Right lobe of liver (tissue), 6 donors: Measurements from ENCODE around the gene SLC4A4. TPM values are rescaled to one million over a fixed set of nuclear protein-coding genes. Genes with fewer than 3 reads are reported as not detected.

Source experiments
- ATAC-seq, 4 donors: fragments of 200-7000 bp; cut with Tn5 transposase; one replicate each; pipeline ENCODE4 v1.9.1; 2020; ENCODE audit warnings: mild to moderate bottlenecking in 4 of 4, moderate library complexity in 4 of 4
- DNase-seq, 3 donors: peaks; one replicate each; pipeline ENCODE4 v3.0.0-alpha.2; 2020
- H3K27ac ChIP-seq, 3 donors: fragments of 200-600 bp; one replicate each; pipeline ENCODE4 v1.8.0; 2022
- H3K27me3 ChIP-seq, 2 donors: fragments of 200-600 bp; one replicate each; pipeline ENCODE4 v1.8.0; 2022
- H3K36me3 ChIP-seq, 4 donors: fragments of 200-600 bp; sonication (generic) in 1 of 4; one replicate each; pipeline versions ENCODE4 v1.5.1 to v1.8.0; 2017 to 2022; ENCODE audit warnings: control low read depth in 1 of 4
- H3K4me1 ChIP-seq, 4 donors: fragments of 200-600 bp; sonication (generic) in 1 of 4; one replicate each; pipeline versions ENCODE4 v1.5.1 to v1.8.0; 2017 to 2022; ENCODE audit warnings: control low read depth in 1 of 4
- H3K4me3 ChIP-seq, 3 donors: fragments of 200-600 bp; one replicate each; pipeline ENCODE4 v1.8.0; 2022
- H3K9me3 ChIP-seq, 4 donors: fragments of 200-600 bp; sonication (generic) in 1 of 4; one replicate each; pipeline versions ENCODE4 v1.5.1 to v1.8.0; 2017 to 2022; ENCODE audit warnings: control low read depth in 1 of 4
- POLR2A ChIP-seq: fragments of 450-650 bp; IDR thresholded peaks from one replicate; pipeline ENCODE4 v1.6.1; 2017; ENCODE audit warnings: antibody characterized with exemption, mild to moderate bottlenecking
- WGBS: methylation state at CpG from one replicate; pipeline ENCODE4 v1.1.6; 2018; ENCODE audit warnings: low coverage, low lambda C conversion rate; ENCODE audit not compliant: insufficient coverage; ENCODE audit errors: missing lambda C conversion rate; 5-methylcytosine and 5-hydroxymethylcytosine counted together
- intact Hi-C, 2 donors: fragments of 100-400 bp; cut with DNase I; formaldehyde crosslinking; loops; one replicate each; pipeline versions ENCODE4 v1.11.2 to v1.14.1; 2022
- total RNA-seq, 6 experiments: library from RNA; depleted of rRNA in 2 of 6; stranded (reverse); fragments of >200 nt in 2 of 6; fragmentation: NEBNext Ultra II Directional in 3 of 6; extraction: Animal tissue kit (Norgen Biotek cat#: 25700) in 3 of 6; gene quantifications; one replicate each; pipeline versions ENCODE4 v1.1.0 to v1.2.4, GENCODE V29; 2016 to 2023
- TF ChIP-seq, protein P1 (sequence below), 4 donors: fragments of 200-600 bp in 3 of 4; fragments of 450-650 bp in 1 of 4; IDR thresholded peaks; one replicate each; pipeline versions ENCODE4 v1.5.1 to v1.8.0; 2016 to 2022; ENCODE audit warnings: antibody characterized with exemption in 4 of 4, mild to moderate bottlenecking in 2 of 4
- donor health status: DM: no; HTN: yes; CAD: no.
- donor health status: DM: no; HTN: no; CAD: no.
- donor health status: DM: no; HTN: no; CAD: no.
- donor health status: DM: no; HTN: yes; CAD: no.
- donor health status: DM: no; HTN: yes; CAD: no.

SLC4A4 gene
- total RNA-seq, 6 experiments from 2014 or later = 16.5 to 28.7 (median 24.4) TPM

DNA sequence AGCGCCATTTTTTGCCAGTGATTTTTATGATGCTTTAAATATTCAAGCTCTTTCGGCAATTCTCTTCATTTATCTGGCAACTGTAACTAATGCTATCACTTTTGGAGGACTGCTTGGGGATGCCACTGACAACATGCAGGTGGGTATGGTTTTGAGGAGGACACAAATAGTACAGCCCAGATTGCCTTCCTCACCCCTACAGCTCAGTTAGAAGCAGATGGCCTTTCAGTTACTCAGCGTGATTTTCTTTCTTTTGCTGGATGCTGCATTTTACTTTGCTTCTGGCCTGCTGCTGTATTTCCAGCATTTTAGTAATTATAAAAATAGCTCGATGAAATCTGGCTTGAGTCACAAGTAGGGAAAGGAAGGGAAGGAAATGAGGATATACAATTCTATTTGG, 114.7 kb downstream of the SLC4A4 start:
- TF ChIP-seq POLR2A = no peak
- TF ChIP-seq, protein P1, sequence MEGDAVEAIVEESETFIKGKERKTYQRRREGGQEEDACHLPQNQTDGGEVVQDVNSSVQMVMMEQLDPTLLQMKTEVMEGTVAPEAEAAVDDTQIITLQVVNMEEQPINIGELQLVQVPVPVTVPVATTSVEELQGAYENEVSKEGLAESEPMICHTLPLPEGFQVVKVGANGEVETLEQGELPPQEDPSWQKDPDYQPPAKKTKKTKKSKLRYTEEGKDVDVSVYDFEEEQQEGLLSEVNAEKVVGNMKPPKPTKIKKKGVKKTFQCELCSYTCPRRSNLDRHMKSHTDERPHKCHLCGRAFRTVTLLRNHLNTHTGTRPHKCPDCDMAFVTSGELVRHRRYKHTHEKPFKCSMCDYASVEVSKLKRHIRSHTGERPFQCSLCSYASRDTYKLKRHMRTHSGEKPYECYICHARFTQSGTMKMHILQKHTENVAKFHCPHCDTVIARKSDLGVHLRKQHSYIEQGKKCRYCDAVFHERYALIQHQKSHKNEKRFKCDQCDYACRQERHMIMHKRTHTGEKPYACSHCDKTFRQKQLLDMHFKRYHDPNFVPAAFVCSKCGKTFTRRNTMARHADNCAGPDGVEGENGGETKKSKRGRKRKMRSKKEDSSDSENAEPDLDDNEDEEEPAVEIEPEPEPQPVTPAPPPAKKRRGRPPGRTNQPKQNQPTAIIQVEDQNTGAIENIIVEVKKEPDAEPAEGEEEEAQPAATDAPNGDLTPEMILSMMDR (IDR thresholded peaks at IDR 0.05) = no peak
- intact Hi-C loops = no loop called here
- Histone ChIP-seq H3K4me3 (no peak overlapping the region), H3K27me3 (no peaks in the 10 kb centered on the region), H3K9me3 (no peaks in the 10 kb centered on the region), H3K4me1 (no peaks in the 10 kb centered on the region), H3K27ac (no peak overlapping the region), H3K36me3 (peaks cover 0 to 5% (median 0%) of the 10 kb centered on the region in 4 donors)
- DNase-seq (no peak), ATAC-seq (no peak)
- WGBS = 74% methylated on average over 4 of the region's 4 CpGs

- 0% methylated on average over 1 of the region's 1 CpG for WGBS
- Histone ChIP-seq H3K9me3 (no peaks in the 10 kb centered on the region), H3K27ac (no peak overlapping the region), H3K4me1 (no peaks in the 10 kb centered on the region), H3K36me3 (peaks cover 0 to 5% (median 0%) of the 10 kb centered on the region in 4 donors), H3K27me3 (no peaks in the 10 kb centered on the region), H3K4me3 (no peak overlapping the region)
- peak; percentile 71 to 100 (median 84) for ATAC-seq
- DNase-seq = no peak
- intact Hi-C loops = no loop called here
- TF ChIP-seq, protein P1 (IDR thresholded peaks at IDR 0.05) = no peak
- TF ChIP-seq POLR2A = no peak
Observed at GRCh38 chr4:71456841-71457240, 118.0 kb downstream of the SLC4A4 start.

DNA sequence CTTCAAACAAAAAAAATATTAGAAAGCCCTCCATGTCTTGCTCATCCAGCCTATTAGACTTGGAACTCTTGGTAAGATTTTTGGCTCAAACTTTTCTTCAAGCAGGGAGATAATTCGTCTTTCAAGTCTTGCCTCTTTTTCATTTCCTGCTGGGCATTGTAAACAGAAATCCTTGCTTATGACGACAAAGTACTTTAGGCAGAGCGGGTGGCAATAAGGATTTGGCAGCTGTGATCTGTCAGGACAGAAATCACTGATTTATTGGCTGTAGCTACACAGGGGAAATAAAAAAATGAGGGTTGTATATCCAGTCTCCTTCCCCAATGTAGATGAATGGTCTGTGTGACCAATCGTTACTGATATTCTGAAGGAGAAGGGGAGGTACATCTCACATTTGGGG, 121.6 kb downstream of the SLC4A4 start:
- Histone ChIP-seq H3K36me3 (no peaks in the 10 kb centered on the region), H3K27ac (no peak overlapping the region), H3K27me3 (no peaks in the 10 kb centered on the region), H3K4me1 (no peaks in the 10 kb centered on the region), H3K4me3 (no peak overlapping the region), H3K9me3 (no peaks in the 10 kb centered on the region)
- TF ChIP-seq POLR2A = no peak
- TF ChIP-seq, protein P1 (IDR thresholded peaks at IDR 0.05) = no peak
- no peak for DNase-seq
- ATAC-seq = no peak
- WGBS = 73% methylated on average over 4 of the region's 4 CpGs
- intact Hi-C loops = no loop called here

- TF ChIP-seq POLR2A = no peak
- TF ChIP-seq, protein P1 (IDR thresholded peaks at IDR 0.05) = no peak
- Histone ChIP-seq H3K9me3 (no peaks in the 10 kb centered on the region), H3K4me3 (no peak overlapping the region), H3K36me3 (no peaks in the 10 kb centered on the region), H3K27me3 (no peaks in the 10 kb centered on the region), H3K27ac (no peak overlapping the region), H3K4me1 (no peaks in the 10 kb centered on the region)
- 92% methylated on average over 4 of the region's 4 CpGs for WGBS
- DNase-seq (no peak), ATAC-seq (no peak)
- intact Hi-C loops = no loop called here
Observed at GRCh38 chr4:71461422-71461821, 122.6 kb downstream of the SLC4A4 start.

- Histone ChIP-seq H3K27ac (no peak overlapping the region), H3K36me3 (no peaks in the 10 kb centered on the region), H3K4me3 (no peak overlapping the region), H3K9me3 (no peaks in the 10 kb centered on the region), H3K27me3 (no peaks in the 10 kb centered on the region), H3K4me1 (no peaks in the 10 kb centered on the region)
- intact Hi-C loops = no loop called here
- no peak for DNase-seq
- TF ChIP-seq, protein P1 (IDR thresholded peaks at IDR 0.05) = no peak
- TF ChIP-seq POLR2A = no peak
- 83% methylated on average over 1 of the region's 3 CpGs for WGBS
- no peak for ATAC-seq
Observed at GRCh38 chr4:71466775-71467174, 128.0 kb downstream of the SLC4A4 start.
